ENCODE measurements around the gene UST.
"Not testable (repeated sequence)": the region's sequence is repeated elsewhere in the genome, so short reads cannot be mapped to it uniquely, and the experiment has no call there.

The UST gene

DNA sequence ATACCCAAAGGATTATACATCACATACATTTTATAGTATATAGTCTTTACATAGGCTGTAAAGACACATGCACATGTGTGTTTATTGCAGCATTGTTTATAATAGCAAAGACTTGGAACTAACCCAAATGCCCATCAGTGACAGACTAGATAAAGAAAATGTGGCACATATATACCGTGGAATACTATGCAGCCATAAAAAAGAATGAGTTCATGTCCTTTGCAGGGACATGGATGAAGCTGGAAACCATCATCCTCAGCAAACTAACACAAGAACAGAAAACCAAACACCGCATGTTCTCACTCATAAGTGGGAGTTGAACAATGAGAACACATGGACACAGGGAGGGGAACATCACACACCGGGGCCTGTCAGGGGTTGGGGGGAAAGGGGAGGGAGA lies 231.5 kb downstream of the UST start:
- not testable (repeated sequence) for DNase-seq (ENCODE audit: low spot score)

DNA sequence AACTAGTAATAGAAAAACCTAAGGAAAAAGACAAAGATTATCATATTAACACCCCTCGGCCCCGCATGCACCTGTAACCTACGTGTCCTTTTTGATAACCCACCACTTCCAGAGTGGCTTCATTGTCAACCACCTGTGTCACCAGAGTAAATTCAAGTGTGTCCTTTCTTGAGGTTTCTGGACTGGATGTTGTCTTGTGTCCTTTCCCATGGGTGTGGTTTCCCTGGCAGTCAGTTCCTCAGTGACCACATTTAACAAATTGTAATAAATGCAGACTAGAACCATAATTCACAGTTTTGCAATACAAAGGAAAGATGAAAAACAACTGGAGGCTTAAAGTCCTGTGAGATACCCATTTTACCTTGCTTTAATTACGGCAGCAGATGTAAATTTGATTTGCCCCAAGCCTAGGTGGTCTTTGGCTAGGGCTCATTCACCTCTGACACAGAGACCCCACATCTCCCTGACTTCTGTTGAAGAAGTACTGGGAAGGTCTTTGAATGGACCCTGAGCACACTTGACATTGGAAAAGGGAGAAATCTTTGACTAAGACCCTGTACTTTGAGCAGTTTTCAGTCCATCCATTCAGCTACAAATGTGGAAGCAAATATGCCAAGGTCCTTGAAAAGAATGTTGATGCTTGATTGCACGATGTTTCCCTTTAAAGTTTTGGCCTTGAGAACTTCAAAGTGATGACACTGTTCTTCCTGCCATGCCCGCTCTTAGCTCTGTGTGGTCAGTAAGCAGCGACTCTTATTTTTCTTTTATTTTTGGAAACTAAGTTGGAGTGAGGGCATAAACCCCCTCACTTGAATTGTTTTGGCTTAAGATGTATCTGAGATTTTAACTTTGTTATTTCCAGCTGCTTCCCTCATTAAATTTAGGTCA lies 232.4 kb downstream of the UST start:
- no peak for DNase-seq (ENCODE audit: low spot score)

DNA sequence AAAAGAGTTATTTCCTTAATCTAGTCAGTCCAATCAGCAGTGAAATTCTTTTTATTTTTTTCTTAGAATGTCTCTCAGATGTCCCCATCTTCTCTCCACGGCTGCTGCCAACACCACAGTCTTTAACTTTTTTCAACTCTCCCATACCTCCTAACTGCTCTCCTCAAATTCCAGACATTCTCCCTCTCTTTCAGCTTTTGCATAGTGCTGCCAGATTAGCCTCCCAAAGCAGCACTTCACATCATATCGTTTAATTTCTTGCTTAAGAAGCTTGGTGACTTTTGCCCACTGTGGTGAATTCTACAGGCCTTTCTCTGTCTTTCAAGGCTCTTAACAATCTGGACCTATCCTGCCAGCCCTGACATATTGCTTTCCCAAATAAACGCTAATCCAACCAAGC lies 233.4 kb downstream of the UST start:
- no peak for DNase-seq (ENCODE audit: low spot score)

DNA sequence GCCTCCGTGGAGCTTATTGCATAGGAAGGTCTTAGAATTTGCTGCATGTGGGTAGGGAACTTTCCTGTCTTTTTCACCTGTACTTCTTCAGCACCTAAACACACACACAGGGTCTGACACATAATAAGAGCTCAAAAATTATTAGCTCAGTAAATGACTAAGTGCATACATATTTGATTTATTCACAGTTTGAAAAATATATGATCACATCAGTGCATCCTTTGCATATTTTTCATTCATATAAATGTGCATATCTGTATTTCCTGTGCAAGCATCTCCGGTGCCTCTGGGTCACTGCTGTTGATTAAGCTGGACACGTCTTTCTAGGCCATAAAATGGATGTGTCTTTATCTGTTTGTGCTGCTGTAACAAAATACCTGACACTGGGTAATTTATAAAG lies 234.7 kb downstream of the UST start:
- no peak for DNase-seq (ENCODE audit: low spot score)

DNA sequence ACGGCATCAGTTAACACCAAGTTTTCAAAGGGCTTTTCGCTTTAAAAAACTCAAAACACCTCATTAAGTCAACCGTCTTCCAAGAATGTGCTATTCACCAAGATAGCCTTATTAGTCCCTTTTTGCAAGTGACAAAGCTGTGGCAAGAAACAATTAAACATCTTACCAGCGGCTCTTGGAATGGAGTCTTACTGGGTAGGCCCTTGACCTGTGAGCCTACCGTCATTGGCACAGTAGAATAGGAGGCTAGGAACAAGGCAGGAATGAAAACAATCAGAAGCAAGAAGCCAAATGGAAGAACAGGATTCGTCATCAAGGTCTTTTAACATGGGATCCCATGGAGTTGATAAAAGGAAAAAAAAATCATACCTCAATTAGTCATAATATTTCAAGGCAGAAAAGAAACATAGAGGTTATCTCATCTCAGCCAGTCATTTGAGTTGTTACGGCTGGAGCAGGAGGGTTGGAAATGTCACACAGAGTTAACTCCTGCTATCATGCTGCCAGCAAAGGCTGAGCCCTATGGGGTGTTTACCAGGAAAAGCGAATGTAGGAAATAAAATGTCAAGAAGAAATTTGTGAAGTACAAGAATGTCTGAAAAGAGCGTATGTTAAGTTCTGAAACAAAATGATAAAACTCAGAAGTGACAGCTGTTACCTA lies 236.4 kb downstream of the UST start:
- no peak for DNase-seq (ENCODE audit: low spot score)

DNA sequence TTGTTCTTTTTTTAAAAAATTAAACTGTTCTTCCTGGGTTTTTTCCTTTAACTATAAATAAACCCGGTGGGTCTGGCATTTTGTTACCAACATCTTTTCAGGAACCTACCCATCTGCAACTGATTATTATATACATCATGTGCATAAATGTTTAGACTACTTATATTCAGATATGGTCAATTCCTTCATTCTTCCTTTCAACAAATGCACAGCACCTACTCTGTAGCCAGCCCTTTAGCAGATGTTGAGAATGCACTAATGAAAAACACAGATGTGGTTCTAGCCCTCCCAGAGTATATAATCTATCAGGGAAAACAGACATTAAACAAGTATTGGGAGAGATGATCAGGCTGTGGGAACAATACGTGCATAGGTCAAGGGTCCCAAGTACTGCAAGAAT lies 237.1 kb downstream of the UST start:
- DNase-seq (ENCODE audit: low spot score), result no peak

DNA sequence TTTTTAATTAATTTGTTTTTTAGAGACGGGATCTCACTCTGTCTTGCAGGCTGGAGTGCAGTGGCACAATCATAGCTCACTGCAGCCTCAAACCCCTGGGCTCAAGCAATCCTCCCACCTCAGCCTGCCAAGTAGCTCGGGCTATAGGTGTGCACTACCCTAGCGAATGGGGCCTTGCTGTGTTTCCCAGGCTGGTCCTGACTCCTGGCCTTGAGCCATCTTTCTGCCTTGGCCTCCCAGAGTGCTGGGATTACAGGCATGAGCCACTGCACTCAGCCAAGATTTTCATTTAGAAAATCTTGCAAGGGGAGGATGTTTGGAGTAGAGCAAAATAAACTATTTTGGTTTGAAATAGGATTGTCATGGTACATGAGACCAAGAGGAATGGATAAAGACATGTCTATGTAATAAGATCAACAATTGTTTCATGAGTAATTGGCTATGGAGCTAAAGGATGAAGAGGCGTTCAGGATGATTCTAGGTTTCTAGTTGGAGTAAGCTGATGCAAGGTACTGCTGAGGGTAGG lies 237.8 kb downstream of the UST start:
- DNase-seq (ENCODE audit: low spot score), result no peak

DNA sequence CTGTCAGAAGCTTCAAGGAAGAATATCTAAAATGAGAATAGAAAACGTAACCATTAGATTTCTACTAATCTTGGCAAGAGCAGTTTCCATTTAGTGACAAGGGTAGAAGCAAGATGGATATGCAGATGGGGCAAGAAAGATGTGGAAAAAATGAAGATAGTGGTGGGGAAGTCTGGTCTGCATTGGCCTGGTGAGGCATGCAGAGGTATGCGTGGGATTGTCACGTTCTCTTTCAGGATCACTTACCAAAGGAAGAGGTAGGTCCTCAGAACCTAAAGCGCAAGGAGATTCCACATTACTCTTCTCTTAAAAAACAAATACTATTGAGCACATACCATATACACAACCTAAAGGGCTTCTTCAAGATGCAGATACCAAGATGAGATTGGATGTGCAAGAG lies 238.7 kb downstream of the UST start:
- no peak for DNase-seq (ENCODE audit: low spot score)

DNA sequence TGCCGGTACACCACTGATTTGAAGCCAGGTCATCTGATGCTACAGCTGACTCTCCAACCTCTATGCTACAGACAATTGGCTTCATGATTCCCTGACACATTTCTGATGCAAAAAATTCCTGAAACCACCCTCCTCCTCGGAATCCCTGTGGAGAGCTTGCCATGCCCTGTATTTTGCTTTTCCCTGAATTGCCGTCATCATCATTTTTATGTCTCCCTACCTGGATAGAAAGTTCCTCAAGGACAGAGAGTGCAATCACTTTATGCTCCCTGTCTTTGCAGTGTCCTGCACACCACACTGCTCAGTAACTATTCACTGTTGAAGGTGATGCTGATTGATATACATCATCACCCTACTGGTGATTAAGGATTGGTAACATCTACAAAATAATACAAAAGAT lies 239.8 kb downstream of the UST start:
- DNase-seq (ENCODE audit: low spot score), result no peak

DNA sequence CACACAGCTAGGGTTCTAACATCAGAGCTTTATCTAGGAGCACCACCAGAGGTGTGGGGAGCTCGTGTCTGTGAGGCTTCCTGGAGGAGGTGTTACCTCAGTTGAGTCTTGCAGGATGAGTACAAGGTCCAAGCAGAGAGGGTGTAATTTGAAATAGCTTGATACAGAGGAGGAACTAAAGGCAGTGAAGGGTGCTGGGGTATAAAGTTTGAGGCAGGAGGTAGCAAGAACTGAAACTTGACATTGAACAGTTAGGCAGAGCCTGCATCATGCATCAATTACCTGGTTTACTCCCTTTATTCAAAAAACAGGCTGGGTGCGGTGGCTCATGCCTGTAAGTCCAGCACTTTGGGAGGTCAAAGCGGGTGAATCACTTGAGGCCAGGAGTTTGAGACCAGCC lies 241.2 kb downstream of the UST start:
- DNase-seq (ENCODE audit: low spot score), result no peak

DNA sequence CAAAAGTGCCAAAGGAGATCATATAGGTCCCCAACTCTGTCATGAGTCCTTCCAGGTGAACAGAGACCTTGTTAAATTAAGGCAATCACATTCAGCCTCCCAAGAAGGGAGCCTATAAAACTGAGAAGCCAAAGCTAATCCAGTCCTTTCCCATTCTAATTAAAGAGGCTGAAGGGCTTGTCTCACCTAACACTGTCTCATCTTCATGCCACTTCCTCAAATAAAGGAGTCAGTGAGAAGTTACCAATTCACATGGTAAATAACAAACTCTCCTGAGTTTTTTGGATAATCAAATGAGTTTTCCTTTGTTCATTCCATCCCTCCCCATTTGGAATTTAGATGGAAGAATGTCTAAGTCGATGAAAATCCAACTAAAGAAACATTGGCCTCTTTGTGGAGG lies 242.8 kb downstream of the UST start:
- DNase-seq (ENCODE audit: low spot score), result no peak

DNA sequence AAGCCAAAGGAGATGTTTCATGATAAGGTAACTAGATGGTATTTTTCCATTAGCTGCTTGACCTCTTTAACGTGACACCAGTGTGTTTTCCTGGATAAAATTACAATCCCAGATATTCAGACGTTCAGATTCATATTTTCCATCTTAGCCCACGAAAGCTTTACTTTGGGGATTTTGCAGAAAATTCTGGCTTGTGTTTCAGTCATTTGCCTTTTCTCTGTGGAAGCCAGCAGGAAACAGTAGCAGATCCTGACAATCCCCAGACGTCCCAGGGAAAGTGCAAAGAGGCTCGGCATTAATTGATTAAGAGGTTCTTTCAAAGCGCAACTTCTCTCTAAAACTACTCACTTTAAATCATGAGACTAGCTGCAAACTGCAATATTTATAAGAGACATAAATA lies 243.6 kb downstream of the UST start:
- DNase-seq (ENCODE audit: low spot score), result no peak

DNA sequence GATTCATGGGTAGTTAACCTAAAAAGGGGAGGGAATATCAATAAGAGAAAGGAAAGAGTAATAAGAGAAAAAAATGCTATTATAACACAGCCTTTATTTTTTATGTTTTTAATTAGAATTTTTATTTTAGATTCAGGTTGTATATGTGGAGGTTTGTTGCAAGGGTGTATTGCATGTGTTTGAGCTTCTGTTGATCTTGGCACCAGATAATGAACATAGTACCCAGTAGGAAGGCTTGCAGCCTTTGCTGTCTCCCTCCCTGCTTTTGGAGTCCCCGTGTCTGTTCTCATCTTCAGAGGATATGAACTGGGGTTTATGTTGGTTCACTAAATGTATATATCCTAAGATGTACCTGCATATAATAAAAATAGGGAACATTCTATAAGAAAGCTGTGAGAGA lies 250.0 kb downstream of the UST start:
- no peak for DNase-seq (ENCODE audit: low spot score)

DNA sequence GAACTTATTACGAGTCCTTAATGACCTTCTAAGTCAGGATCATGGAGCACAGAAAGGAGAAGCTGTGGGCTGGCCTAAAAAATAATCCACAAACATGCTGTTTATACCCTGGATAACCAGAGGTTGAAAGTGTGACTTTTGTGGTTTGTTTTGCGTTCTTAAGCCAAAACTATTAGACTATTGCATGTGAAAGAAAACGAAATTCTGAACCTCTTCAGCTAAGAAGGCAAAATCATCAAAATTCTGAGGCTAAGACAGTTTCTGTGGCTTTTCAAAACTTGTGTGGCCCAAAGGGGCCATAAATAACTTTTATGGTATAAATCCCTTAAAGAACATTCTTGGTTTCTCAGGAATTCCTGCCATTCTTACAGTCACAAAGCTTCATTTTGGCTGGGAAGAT lies 251.0 kb downstream of the UST start:
- DNase-seq (ENCODE audit: low spot score), result no peak

DNA sequence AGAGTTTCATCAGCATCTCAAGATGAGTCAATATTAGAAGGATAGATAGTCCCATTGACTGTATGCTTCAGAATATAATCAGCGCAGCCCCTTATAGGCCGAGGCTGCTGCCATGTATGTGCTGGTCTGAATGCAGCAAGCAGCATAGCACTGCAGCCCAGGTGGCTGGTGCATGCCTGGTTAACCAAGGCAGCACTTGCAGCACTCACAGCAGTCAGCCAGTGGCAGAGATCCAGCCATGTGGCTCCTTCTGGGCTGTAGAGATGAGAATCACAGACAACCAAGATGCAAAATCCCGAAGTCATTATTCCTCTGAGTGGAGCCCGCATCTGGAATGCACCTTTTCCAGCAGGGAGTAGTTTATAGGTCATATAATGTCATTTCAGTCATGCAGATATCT lies 251.9 kb downstream of the UST start:
- no peak for DNase-seq (ENCODE audit: low spot score)

DNA sequence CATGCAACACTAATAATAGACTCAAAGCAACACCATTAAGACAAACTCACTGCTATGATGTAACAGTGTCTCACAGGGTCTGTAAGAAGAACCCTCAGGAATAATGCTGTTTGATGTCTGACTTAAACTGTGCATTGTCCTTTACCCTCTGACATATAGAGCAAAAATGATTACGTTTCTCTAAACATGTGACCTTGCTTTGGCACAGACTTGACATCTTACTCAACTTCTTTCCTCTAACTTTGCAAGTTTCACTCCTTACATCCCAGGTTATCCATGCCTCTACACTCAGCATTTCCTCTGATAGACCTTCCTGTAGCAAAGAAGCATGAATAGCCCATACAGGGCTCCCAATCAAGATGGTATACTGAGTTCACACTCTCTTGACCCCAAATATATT lies 252.7 kb downstream of the UST start:
- no peak for DNase-seq (ENCODE audit: low spot score)

DNA sequence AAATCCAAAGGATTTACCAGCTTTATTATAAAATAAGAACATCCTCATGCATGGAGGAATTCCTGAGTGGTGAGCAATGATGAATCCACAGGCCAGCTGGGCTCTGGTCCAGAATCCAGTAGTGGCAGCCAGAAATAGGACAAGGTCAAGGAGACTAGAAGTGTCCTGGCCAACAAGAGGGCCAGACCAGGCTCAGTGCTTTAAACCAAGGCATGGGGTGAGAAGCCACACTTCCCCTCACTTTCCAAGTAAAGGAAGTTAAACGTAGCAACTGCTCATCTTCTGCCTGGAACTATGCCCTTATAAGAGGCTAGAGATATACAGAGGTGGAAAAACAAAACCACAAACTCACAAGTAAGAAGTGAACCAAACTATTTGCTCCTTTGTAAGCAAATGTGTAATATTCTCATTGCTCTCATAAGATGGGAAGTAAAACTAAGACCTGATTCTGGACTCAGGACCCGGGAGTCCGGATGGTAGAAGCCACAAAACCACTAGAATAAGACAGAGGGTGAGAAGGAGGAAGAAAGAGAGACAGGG lies 253.2 kb downstream of the UST start:
- peak; percentile 66 for DNase-seq (ENCODE audit: low spot score)

DNA sequence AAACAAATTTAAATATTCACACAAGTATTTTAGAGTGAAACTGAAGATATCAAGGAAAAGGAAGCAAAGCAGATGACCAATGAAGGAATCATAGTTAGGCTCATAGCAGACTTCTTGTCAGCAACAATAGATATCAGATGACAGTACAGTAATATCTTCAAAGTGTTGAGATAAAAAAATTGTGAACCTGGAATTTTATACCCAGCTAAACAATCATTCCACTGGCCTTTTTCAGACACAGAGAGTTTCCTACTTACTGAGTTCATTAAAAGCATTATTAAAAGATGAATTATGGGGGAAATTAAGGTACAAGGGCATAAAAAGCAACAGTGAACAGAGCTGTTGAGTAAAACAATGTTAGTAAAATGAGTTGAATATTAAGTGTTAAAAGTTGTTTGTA lies 254.6 kb downstream of the UST start:
- no peak for DNase-seq (ENCODE audit: low spot score)

DNA sequence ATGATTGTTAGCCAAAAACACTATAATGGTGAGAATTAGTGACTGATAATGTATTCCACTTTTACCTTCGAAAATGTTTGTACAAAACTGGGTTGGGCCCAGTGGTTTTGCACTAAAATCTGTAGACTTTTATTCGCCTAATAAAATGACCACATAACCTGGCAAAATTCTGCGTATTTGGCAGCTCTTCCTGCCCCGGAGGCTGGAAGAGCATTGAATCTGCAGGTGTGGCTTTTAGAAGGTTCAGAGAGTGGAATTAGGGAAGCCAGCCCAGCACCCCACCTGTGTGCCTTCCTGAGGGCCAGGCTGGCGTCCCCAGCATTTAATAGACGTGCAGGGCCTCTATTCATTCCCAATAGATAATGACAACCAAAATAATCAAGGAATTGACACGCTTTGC lies 256.7 kb downstream of the UST start:
- DNase-seq (ENCODE audit: low spot score), result no peak

DNA sequence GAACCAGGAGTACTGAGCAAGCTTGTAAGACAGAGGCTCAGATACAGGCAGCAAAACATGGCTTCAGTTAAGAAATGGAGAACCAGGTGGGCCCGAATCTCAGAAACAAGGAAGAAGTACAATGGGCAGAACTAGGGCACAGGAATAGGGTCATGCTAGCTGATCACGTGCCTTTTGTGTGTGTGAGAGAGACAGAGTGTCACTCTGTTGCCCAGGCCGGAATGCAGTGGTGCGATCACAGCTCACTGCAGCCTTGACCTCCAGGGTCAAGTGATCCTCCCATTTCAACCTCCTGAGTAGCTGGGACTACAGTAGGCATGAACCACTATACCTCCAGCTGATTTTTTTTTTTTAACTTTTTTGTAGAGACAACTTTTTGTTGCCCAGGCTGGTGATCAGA lies 257.8 kb downstream of the UST start:
- DNase-seq (ENCODE audit: low spot score), result no peak

DNA sequence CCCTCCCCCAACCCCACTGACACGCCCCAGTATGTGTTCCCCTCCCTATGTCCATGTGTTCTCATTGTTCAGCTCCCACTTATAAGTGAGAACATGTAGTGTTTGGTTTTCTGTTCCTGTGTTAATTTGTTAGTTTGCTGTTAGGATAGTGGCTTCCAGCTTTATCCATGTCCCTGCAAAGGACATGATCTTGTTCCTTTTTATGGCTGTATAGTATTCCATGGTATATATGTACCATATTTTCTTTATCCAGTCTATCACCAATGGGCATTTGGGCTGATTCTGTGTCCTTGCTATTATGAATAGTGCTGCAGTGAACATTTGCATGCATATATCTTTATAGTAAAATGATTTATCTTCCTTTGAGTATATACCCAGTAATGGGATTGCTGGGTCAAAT lies 259.4 kb downstream of the UST start:
- not testable (repeated sequence) for DNase-seq (ENCODE audit: low spot score)

DNA sequence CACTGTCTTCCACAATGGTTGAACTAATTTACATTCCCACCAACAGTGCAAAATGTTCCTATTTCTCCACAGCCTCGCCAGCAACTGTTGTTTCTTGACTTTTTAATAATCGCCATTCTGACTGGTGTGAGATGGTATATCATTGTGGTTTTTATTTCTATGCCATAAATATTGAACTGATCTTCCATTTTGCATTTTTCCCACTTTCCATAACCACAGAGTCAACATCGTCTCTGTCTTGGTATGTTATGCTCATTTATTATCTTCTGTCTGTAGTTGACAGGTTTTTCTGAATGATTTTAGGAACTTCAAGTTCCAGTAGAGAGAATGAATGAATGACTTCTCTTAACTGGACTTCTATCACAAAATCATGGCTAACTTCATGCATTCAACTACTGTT lies 259.8 kb downstream of the UST start:
- no peak for DNase-seq (ENCODE audit: low spot score)

DNA sequence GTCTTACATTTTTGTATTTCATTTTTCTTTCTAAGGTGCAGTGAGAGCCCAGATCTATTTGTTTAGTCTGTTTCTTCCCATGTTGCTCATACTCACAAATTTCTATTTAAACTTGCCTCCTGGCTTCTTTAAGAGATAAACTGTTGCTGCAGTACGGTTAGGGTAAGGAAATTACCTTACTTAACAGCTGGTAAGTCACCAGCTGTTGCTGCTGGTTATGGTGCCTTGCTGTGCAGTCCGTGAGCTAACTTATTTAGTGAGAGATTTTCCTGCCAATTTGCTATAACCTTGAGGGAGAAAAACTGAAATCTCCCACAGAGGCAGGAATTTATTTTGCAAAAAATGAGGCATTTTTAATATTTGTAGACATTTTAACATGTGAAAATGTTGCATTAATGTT lies 261.0 kb downstream of the UST start:
- no peak for DNase-seq (ENCODE audit: low spot score)
